ENCODE measurements around the gene ZBTB24.

GRCh38 chr6:109482905-109483734, at the start of gene ZBTB24:
- peak; percentile 68 to 88 (median 88) for TF ChIP-seq POLR2AphosphoS5 (IDR thresholded peaks at IDR 0.05)
- TF ChIP-seq, protein P1, sequence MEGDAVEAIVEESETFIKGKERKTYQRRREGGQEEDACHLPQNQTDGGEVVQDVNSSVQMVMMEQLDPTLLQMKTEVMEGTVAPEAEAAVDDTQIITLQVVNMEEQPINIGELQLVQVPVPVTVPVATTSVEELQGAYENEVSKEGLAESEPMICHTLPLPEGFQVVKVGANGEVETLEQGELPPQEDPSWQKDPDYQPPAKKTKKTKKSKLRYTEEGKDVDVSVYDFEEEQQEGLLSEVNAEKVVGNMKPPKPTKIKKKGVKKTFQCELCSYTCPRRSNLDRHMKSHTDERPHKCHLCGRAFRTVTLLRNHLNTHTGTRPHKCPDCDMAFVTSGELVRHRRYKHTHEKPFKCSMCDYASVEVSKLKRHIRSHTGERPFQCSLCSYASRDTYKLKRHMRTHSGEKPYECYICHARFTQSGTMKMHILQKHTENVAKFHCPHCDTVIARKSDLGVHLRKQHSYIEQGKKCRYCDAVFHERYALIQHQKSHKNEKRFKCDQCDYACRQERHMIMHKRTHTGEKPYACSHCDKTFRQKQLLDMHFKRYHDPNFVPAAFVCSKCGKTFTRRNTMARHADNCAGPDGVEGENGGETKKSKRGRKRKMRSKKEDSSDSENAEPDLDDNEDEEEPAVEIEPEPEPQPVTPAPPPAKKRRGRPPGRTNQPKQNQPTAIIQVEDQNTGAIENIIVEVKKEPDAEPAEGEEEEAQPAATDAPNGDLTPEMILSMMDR (IDR thresholded peaks at IDR 0.05): peak in 1 of 5 experiments; percentile 7

Data from transverse colon (tissue), 4 donors.